GM10266 (cell line): ENCODE data around the gene OR5AU1.

ENCODE experiments used
- DNase-seq: peaks from one replicate; pipeline ENCODE4 v3.0.0; 2012; ENCODE audit errors: extremely low spot score
- TF ChIP-seq, protein P1 (sequence below): IDR thresholded peaks from 2 replicates; pipeline ENCODE4 v1.5.1; 2012; ENCODE audit warnings: mild to moderate bottlenecking, low read depth; ENCODE audit not compliant: control insufficient read depth, insufficient read depth; ENCODE audit errors: missing control alignments

OR5AU1 gene

DNA sequence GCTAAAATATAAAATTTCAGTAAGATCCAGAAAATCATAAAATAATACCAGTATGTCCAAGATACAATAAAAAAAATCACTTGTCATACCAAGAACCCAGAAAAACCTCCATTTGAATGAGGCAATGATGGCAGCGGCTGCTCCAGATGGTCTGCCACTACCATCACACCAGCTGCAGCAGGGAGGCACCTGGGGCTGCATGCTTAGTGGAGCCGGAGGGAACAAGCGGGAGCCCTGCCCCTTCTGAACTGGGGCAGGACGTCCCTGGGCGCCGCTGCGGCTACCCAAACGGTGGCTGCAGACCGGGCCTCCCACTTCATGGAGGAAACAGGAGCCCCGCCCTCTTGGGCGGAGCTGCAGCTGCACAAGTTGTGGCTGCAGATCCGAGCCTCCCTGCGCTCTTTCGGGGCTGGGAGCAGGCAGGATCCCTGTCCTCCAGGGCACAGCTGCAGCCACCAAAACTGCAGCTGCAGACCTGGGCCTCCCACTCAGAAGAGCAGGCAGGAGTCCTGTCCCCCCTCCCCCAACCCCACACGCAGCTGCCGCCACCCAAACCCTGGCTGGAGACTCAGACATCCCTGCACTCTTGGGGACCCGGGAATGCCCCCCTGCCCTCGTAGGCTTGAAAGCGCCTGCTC lies 36.1 kb upstream of the OR5AU1 start:
- peak; percentile 73 for DNase-seq
- TF ChIP-seq, protein P1, sequence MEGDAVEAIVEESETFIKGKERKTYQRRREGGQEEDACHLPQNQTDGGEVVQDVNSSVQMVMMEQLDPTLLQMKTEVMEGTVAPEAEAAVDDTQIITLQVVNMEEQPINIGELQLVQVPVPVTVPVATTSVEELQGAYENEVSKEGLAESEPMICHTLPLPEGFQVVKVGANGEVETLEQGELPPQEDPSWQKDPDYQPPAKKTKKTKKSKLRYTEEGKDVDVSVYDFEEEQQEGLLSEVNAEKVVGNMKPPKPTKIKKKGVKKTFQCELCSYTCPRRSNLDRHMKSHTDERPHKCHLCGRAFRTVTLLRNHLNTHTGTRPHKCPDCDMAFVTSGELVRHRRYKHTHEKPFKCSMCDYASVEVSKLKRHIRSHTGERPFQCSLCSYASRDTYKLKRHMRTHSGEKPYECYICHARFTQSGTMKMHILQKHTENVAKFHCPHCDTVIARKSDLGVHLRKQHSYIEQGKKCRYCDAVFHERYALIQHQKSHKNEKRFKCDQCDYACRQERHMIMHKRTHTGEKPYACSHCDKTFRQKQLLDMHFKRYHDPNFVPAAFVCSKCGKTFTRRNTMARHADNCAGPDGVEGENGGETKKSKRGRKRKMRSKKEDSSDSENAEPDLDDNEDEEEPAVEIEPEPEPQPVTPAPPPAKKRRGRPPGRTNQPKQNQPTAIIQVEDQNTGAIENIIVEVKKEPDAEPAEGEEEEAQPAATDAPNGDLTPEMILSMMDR = no peak

DNA sequence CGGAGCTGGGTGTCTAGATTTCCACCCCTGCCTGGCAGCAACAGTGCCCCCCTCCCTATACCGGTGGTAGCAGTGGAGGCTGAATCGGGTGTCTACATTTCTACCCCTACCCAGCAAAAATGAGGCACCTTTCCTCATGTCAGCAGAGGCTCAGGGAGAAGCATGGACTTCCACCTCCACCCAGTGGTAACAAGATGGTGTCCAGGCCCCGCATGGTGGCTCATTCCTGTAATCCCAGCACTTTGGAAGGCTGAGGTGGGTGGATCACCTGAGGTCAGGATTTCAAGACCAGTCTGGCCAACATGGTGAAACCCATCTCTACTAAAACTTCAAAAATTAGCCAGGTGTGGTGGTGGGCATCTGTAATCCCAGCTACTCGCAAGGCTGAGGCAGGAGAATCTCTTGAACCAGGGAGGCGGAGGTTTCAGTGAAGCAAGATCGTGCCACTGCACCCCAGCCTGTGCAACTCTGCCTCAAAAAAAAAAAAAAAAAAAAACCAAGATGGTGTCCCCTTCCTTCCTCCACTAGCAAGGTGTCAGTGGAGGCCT lies 35.5 kb upstream of the OR5AU1 start:
- no peak for DNase-seq
- TF ChIP-seq, protein P1 = no peak

DNA sequence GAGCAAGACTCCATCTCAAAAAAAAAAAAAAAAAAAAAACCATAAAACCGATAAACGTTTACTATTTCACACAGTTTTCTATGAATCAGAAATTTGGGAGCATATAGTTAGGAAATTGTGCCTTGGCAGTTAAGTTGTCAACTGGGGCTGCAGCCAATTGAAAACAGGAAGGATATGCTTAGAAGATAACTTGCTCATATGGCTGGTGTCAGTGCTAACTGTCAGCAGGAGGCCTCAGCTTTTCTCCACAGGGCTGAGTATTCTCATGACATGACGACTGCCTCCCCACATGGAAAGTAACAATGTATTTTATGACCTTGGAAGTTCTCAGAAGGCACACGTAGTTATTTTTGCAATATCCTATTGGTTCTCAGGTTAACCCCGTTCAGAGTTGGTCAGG lies 29.6 kb upstream of the OR5AU1 start:
- DNase-seq = no peak
- TF ChIP-seq, protein P1 = no peak

DNA sequence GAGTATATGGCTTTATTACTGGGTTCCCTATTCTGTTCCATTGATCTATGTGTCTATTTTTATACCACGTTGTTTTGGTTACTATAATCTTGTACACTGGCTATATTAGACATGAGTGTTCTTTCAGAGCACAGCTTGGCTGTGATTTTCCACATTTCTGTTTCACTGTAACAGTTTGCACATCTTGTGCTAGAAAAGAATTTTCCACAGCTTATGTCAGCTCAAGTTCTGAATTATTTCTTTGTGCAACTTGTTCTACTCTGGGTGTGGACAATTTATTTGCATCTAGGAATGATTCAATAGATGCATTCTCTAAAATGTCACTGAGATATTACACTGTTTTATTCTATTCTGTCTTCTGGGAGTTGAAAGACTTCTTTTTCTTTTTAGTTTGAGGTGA lies 28.4 kb upstream of the OR5AU1 start:
- no peak for DNase-seq
- TF ChIP-seq, protein P1 = no peak

DNA sequence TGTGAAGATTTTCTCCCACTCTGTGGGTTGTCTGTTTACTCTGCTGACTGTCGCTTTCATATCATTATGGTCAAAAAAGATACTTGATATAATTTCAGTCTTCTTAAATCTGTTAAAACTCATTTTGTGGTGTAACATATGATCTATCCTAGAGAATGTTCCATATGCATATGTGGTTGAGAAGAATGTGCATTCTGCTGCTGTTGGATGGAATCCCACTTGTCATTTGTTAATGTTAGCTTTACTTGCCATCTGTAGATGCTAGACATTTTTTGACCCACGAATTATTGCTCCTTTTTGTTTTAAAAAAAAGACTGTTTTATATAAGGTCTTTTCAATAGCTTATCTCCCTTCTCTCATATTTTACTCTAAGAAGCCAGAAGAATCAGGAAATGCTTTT lies 26.3 kb upstream of the OR5AU1 start:
- TF ChIP-seq, protein P1 = no peak

DNA sequence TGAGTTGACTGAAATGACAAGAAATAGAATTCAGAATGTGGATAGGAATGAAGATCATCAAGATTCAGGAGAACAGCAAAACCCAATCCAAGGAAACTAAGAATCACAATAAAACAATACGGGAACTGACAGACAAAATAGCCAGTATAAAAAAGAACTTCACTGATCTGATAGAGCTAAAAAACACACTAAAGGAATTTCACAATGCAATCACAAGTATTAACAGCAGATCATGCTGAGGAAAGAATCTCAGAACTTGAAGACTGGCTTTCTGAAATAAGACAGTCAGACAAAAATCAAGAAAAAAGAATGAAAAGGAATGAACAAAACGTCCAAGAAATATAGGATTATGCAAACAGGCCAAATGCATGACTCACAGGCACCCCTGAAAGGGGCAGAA lies 15.3 kb upstream of the OR5AU1 start:
- TF ChIP-seq, protein P1 = no peak
- no peak for DNase-seq

More for the DNA sequence above, 26.3 kb upstream of the OR5AU1 start:
- no peak for DNase-seq

DNA sequence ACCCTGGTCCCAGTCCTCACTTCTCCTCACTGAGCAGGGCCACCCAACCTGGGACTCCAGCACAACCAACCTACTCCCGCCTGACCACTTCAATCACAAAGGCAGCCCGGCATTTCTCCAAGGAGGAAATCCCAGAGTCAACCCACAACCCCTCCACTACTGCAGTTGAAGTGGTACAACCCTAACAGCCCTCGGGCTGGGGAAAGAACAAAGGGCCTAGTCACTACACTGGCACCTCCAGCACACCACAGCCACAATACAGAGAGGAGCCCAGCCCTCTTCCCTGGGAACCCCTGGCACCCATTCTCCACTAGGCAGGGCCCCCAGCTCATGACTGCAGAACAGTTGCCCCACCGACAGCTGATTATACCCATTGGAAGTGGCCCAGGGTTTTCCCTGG lies 13.7 kb upstream of the OR5AU1 start:
- no peak for DNase-seq
- TF ChIP-seq, protein P1 = no peak
